Measurements from ENCODE around the gene MGRN1. TPM values are rescaled to one million over a fixed set of nuclear protein-coding genes. Genes with fewer than 3 reads are reported as not detected.

MGRN1 gene
- total RNA-seq, 1 experiment from 2014 or later: 46.2 TPM

- DNase-seq (ENCODE audit: low read depth): no peak
These were observed 62.0 kb downstream of the MGRN1 start for GRCh38 chr16:4686497-4687210.

- DNase-seq (ENCODE audit: low read depth): no peak
These were observed 62.8 kb downstream of the MGRN1 start for GRCh38 chr16:4687416-4687815.

- no peak for DNase-seq (ENCODE audit: low read depth)
These were observed 63.5 kb downstream of the MGRN1 start for GRCh38 chr16:4687946-4688673.

- DNase-seq (ENCODE audit: low read depth): no peak
These were observed 64.0 kb downstream of the MGRN1 start for GRCh38 chr16:4688674-4689045.

- DNase-seq (ENCODE audit: low read depth): no peak
These were observed 64.6 kb downstream of the MGRN1 start for GRCh38 chr16:4689091-4689671.

GRCh38 chr16:4689864-4690704, 65.5 kb downstream of the MGRN1 start:
- no peak for DNase-seq (ENCODE audit: low read depth)

- DNase-seq (ENCODE audit: low read depth): no peak
These were observed 66.5 kb downstream of the MGRN1 start for GRCh38 chr16:4690946-4691665.

GRCh38 chr16:4691666-4692412, 67.2 kb downstream of the MGRN1 start:
- DNase-seq (ENCODE audit: low read depth): no peak

- DNase-seq (ENCODE audit: low read depth): peak; percentile 30
These were observed 68.1 kb downstream of the MGRN1 start for GRCh38 chr16:4692460-4693295.

- peak; percentile 95 for DNase-seq (ENCODE audit: low read depth)
These were observed 68.8 kb downstream of the MGRN1 start, which contains the start of gene NUDT16L1 for GRCh38 chr16:4693296-4693955. NUDT16L1 (plus strand) TSS chr16:4693562; CDS start chr16:4693727, 165 bp downstream.

GRCh38 chr16:4693956-4694641, 69.5 kb downstream of the MGRN1 start:
- peak; percentile 36 for DNase-seq (ENCODE audit: low read depth)

GRCh38 chr16:4694642-4695451, 70.2 kb downstream of the MGRN1 start:
- no peak for DNase-seq (ENCODE audit: low read depth)

- DNase-seq (ENCODE audit: low read depth): no peak
These were observed 71.0 kb downstream of the MGRN1 start for GRCh38 chr16:4695473-4696171.

- DNase-seq (ENCODE audit: low read depth): no peak
These were observed 71.7 kb downstream of the MGRN1 start for GRCh38 chr16:4696172-4696904.

- no peak for DNase-seq (ENCODE audit: low read depth)
These were observed 72.5 kb downstream of the MGRN1 start for GRCh38 chr16:4696905-4697847.

Measured in M059J (cell line).